T-helper 2 cell treated with Interferon-gamma antibody and Interleukin-4, amounts not matched to agents 100 ng/mL and 5 ng/mL, for 36 hours (primary cell): ENCODE results near the gene PDE6B. TPM values are rescaled to one million over a fixed set of nuclear protein-coding genes. Genes with fewer than 3 reads are reported as not detected.

Source experiments
- intact Hi-C: fragments of 100-400 bp; cut with micrococcal nuclease; formaldehyde crosslinking; loops from one replicate; pipeline ENCODE4 v1.15.1; 2023
- total RNA-seq: library from RNA; stranded (reverse); gene quantifications from 2 replicates; pipeline ENCODE4 v1.2.3, GENCODE V29; 2022

Gene PDE6B
- total RNA-seq, 1 donor from 2014 or later = 13.5 TPM

DNA sequence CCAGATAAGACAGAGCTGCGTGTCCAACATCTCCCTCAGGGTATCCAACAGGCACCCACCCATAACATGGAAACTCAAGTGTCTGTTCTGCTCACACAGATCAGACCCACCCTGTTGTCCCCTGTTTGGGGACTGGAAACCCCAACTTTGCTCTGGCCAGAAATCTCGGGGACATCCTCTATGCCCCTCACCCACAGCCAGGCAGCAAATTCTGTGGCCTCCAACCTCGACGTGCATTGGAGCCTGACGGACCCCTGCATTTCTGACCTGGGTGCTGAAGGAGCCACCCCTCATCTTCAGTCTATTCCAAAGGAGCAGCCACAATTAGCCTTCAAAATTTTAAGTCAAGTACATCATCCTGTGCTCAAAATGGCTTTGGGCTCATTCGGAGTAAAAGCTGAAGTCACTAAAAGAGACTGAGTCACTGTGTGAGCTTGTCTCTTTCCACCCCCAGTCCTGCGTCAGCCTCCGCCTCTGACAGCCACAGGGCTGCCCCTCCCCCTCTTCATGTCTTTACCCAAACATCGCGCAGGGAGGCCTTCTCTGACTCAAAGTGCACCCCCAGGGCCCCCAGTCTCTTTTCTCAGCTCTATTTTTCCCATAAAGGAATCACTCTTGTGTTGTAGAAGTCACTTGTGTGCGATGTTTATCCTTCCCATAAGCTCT, 24.4 kb upstream of the PDE6B start:
- intact Hi-C loops = no loop called here

DNA sequence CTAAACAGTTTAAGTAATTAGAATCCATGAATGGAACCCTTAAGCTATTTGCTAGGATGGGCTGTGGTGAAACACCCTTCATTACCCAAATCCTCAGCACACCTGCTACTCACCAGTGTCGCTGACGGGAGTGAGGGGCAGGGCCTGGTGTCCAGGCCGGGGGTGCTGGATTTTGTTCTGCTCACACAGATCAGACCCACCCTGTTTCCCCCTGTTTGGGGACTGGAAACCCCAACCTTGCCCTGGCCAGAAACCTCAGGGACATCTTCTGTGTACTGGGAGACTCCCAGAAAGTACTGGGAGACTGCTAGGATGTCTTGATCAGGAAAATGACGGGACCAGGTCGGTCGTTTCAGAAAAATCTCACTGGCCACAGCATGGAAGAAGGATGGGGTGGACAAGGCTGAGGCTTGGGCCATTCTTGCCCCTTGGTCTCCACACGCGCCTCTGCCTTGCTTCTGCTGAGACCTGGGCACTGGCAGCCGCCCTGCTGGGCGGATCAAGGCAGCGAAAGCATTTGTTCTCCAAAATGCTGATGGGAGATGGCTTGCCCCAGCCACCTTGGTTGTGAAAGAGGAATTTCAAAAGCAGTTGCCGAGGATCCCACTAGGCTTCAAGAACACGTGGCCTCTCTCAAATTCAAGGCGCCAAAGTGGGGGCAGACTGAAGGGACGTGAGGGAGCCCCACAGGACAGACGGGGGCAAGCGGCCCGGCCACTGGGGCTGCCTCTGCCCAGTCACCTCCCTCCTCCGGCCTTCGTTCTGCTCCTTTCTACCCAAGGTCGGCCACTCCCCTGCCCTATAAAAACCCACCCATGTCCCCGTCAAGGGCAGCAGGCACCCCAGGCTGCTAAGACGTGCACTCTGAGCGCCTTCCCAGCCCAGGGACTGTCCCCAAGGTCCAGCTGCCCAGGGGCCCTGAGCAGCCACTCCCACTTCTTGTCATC, 23.5 kb upstream of the PDE6B start:
- intact Hi-C loops = loop anchor here (2.0 kb wide), 1 partner anchor 73 kb away; the partner anchor contains the start of genes ATP5ME and MYL5

GRCh38 chr4:602559-602942, 22.8 kb upstream of the PDE6B start:
- intact Hi-C loops = loop anchor here (2.0 kb wide), 1 partner anchor 72 kb away; the partner anchor contains the start of genes ATP5ME and MYL5

GRCh38 chr4:604131-604530, 21.2 kb upstream of the PDE6B start:
- intact Hi-C loops = no loop called here

DNA sequence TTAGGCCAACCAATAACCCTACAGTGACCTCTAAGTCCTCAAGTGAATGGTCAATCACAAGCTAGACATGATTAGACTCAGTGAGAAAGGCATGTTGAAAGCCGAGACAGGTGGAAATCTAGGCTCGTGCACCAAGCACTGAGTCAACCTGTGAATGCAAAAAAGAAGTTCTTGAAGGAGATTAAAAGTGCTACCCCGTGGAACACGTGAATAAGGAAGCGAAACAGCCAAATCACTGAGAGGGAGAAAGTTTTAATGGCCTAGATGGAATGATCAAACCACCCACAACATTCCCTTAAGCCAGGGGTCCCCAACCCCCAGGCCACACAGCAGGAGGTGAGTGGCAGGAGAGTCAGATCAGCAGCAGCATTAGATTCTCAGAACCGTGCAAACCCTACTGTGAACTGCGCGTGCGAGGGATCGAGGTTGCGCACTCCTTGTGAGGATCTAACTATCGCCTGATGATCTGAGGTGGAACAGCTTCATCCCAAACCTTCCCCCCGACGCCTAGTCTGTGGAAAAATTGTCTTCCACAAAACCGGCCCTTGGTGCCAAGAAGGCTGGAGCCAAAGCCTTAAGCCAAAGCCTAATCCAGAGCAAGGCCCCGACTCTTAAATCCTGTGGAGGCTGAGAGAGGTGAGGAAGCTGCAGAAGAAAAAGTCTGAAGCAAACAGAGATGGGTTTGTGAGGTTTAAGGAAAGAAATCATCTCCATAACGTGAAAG, 19.5 kb upstream of the PDE6B start:
- intact Hi-C loops = no loop called here

GRCh38 chr4:608236-608635, 17.1 kb upstream of the PDE6B start:
- intact Hi-C loops = no loop called here

DNA sequence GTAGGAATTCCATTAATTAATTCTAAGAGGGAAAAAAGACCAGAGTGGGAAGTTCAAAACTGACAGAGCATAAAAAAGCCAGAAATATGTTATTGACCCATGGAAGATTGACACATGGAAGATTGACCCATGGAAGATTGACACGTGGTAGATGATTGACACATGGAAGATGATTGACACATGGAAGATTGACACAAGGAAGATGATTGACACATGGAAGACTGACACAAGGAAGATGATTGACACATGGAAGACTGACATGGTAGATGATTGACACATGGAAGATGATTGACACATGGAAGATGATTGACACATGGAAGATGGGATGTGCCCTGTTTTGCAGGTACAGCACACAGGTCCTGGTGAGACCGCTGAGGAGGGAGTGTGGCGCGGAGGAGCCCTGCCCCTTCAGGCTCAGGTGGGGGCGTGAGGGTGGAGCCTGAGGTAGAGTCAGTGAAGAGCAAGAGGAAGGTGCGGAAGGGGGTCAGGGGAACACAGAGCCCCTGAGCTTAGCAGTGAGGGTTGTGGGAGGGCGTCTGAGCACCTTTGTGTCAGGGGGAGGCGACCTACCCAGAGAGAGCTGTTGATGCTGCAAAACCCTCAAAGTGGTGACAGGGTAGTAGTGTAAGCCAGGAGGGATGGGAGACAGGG, 15.8 kb upstream of the PDE6B start:
- intact Hi-C loops = no loop called here

DNA sequence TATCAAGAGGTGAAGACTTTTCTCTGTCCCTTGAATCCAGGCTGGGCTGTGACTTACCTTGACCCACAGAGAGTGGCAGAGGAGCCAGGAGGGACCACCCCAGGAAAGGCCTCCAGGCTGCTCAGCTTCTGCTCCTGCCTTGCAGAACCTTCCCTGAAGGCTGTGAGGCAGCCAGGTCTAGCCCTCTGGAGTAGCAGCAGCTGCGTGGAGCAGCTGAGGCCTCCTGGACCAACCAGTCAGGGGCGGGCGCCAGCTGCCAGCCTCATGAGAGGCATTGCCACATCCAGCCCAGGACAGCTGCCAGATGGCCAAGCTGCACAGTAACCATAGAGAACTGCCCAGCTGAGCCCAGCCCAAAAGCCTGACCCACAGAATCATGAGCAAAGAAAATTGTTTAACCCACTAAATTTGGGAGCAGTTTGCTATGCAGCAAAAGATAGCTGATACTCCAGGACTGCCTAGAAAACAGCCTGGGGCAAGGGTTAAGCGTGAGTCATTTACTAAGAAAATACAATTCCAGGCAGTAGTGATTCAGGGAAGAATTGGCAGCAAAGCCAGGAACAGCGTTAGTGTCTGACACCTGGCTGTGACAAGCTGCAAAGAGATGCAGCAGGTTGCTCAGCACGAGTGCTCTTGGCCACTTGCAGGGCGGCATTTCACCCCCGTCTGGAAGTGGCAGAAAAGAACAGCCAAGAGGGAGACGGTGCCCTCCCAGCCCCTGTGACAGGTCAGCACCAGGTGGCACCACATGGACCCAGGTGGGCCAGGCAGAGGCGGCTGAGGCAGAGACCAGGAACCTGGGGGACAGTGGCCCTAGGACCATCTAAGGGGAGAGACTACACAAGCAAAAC, 14.7 kb upstream of the PDE6B start:
- intact Hi-C loops = no loop called here

GRCh38 chr4:612052-612748, 13.2 kb upstream of the PDE6B start:
- intact Hi-C loops = no loop called here

DNA sequence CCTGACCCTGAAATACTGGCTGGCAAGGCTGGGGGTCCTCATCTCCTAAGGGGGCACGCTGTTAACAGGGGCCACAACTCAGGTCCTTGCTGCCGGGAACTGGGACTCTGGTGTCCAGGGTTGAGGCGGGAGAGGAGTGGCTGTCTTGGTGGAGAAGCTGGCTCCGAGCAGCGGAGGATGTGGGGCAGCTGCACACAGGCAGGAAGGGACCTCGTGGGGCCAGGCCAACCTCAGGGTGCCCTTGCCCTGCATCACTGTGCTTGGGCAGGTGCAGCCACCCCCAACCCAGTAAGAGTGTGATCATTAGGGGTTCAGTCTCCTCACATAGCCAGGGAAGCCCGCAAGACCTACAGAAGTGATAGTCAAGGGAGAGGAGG, 12.6 kb upstream of the PDE6B start:
- intact Hi-C loops = no loop called here

- intact Hi-C loops = no loop called here
Observed at GRCh38 chr4:613126-613525, 12.2 kb upstream of the PDE6B start.

- intact Hi-C loops = no loop called here
Observed at GRCh38 chr4:616091-616490, 9.3 kb upstream of the PDE6B start.

GRCh38 chr4:616911-617643, 8.3 kb upstream of the PDE6B start:
- intact Hi-C loops = no loop called here

DNA sequence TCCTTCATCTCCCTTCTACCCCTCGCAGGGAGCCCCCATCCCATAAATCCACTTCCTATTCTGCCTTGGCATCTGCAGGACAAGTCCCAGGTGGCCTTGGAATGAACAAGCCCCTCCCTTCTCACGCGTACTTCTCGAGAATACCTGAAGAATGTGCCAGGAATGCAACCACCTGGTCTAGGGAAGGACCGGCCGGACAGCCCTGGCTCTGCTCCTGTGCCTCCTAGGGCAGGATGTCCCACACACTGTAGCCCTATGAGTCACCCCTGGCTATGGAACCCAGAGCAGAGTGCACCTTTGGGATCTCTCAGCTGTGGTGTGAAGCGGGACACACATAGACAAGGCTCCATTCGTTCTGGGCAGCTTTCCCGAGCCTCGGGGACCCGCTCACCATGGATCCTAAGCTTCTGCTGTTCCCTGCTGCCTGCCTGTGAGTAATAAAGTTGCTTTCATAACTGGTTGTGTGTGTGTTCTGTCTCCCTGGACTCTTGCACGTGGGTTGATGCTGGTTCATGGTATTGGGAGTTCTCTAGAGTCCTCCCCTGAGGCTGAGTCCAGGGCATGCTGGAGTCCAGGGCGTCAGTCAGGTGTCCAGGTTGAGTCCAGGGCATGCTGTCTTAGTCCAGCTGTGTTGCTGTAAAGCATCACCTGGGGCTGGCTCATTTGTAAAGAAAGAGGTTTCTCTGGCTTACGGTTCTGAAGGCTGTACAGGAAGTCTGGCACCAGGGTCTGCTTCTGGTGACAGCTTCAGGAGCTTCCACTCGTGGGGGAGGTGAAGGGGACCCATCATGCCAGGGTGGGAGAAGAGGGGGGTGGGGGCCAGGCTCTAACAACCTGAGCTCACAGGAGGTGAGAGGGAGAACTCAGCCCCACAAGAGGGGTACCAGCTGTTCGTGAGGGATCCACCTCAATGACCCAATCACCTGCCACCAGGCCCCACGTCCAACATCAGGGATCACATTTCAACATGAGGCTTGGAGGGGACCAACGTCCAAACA, 7.4 kb upstream of the PDE6B start:
- intact Hi-C loops = no loop called here

- intact Hi-C loops = no loop called here
Observed at GRCh38 chr4:620201-620600, 5.2 kb upstream of the PDE6B start.

- intact Hi-C loops = no loop called here
Observed at GRCh38 chr4:620851-621261, 4.5 kb upstream of the PDE6B start.

GRCh38 chr4:621296-622070, 3.9 kb upstream of the PDE6B start:
- intact Hi-C loops = no loop called here
